Endothelial cell (in vitro differentiated cells): ENCODE data around the gene CREBBP. TPM values are rescaled to one million over a fixed set of nuclear protein-coding genes. Genes with fewer than 3 reads are reported as not detected.

Experiments used
- DNase-seq: peaks from one replicate; pipeline ENCODE4 v3.0.0; 2021; ENCODE audit warnings: low spot score
- H3K27ac Mint-ChIP-seq: one replicate; pipeline ENCODE4 v1.8.0; 2021; ENCODE audit warnings: mixed read lengths, inconsistent platforms; ENCODE audit not compliant: unreplicated experiment
- H3K27me3 Mint-ChIP-seq: one replicate; pipeline ENCODE4 v1.8.0; 2021; ENCODE audit warnings: mild to moderate bottlenecking, moderate library complexity, mixed read lengths, inconsistent platforms; ENCODE audit not compliant: unreplicated experiment
- H3K36me3 Mint-ChIP-seq: one replicate; pipeline ENCODE4 v1.8.0; 2021; ENCODE audit warnings: mild to moderate bottlenecking, low read depth, mixed read lengths, inconsistent platforms; ENCODE audit not compliant: unreplicated experiment
- H3K4me1 Mint-ChIP-seq: one replicate; pipeline ENCODE4 v1.8.0; 2021; ENCODE audit warnings: mild to moderate bottlenecking, mixed read lengths, inconsistent platforms; ENCODE audit not compliant: unreplicated experiment
- H3K4me3 Mint-ChIP-seq: one replicate; pipeline ENCODE4 v1.8.0; 2021; ENCODE audit warnings: mild to moderate bottlenecking, mixed read lengths, inconsistent platforms; ENCODE audit not compliant: unreplicated experiment
- H3K9me3 Mint-ChIP-seq: one replicate; pipeline ENCODE4 v1.8.0; 2021; ENCODE audit warnings: mixed read lengths, inconsistent platforms; ENCODE audit not compliant: unreplicated experiment
- total RNA-seq: library from RNA; stranded (reverse); fragmentation: NEBNext Ultra II Directional; extraction: Animal tissue kit (Norgen Biotek cat#: 25700); gene quantifications from one replicate; pipeline ENCODE4 v1.2.1, GENCODE V29; 2021; ENCODE audit not compliant: unreplicated experiment
- TF ChIP-seq, protein P1 (sequence below): fragments of 200-600 bp; sonication (generic); IDR thresholded peaks from one replicate; pipeline ENCODE4 v1.5.0; 2021; ENCODE audit warnings: antibody characterized with exemption; ENCODE audit not compliant: unreplicated experiment

CREBBP gene
- total RNA-seq, 1 donor from 2014 or later, result 66.3 TPM

DNA sequence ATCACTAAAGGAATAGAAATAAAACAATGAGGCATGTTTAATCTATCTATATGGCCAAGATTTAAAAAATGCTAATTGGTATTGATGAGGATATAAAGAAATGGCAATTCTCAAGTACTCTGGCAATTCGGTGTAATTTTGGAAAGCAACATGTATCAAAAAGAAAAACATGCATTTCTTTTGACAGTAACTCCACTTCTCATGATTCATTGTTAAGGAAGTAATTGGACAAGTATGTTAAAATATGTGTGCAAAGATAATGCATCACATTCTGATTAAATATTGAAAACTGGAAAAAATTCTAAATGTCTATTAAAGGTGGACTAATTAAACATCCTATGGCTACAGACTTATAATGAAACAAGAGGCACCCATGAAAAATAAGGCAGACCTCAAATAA lies 81.2 kb downstream of the CREBBP start:
- no peaks in the 10 kb centered on the region for H3K9me3 Mint-ChIP-seq
- no peak overlapping the region for H3K27ac Mint-ChIP-seq
- no peak overlapping the region for H3K4me3 Mint-ChIP-seq
- peaks cover 3% of the 10 kb centered on the region for H3K36me3 Mint-ChIP-seq
- DNase-seq, result no peak
- TF ChIP-seq, protein P1, sequence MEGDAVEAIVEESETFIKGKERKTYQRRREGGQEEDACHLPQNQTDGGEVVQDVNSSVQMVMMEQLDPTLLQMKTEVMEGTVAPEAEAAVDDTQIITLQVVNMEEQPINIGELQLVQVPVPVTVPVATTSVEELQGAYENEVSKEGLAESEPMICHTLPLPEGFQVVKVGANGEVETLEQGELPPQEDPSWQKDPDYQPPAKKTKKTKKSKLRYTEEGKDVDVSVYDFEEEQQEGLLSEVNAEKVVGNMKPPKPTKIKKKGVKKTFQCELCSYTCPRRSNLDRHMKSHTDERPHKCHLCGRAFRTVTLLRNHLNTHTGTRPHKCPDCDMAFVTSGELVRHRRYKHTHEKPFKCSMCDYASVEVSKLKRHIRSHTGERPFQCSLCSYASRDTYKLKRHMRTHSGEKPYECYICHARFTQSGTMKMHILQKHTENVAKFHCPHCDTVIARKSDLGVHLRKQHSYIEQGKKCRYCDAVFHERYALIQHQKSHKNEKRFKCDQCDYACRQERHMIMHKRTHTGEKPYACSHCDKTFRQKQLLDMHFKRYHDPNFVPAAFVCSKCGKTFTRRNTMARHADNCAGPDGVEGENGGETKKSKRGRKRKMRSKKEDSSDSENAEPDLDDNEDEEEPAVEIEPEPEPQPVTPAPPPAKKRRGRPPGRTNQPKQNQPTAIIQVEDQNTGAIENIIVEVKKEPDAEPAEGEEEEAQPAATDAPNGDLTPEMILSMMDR, result no peak
- H3K27me3 Mint-ChIP-seq, result no peaks in the 10 kb centered on the region
- no peaks in the 10 kb centered on the region for H3K4me1 Mint-ChIP-seq

DNA sequence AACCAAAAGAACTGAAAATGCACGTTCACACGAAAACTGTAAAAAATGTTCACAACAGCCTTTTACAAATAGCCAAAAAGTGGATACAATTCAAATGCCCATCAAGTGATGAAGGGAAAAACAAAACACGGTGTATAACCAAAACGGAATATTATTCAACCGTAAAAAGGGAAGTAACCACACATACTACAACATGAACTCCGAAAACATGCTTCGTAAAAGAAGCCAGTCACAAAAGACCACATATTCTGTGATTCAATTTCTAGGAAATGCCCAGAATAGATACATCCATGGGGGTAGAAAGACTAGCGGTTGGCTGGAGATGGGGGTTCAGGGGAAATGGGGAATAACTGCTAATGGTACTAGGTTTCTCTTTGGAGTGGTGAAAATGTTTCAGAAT lies 81.7 kb downstream of the CREBBP start:
- Mint-ChIP-seq H3K9me3 (no peaks in the 10 kb centered on the region), H3K27ac (no peak overlapping the region), H3K36me3 (peaks cover 3% of the 10 kb centered on the region), H3K27me3 (no peaks in the 10 kb centered on the region), H3K4me1 (no peaks in the 10 kb centered on the region), H3K4me3 (no peak overlapping the region)
- TF ChIP-seq, protein P1, result no peak
- DNase-seq, result no peak

DNA sequence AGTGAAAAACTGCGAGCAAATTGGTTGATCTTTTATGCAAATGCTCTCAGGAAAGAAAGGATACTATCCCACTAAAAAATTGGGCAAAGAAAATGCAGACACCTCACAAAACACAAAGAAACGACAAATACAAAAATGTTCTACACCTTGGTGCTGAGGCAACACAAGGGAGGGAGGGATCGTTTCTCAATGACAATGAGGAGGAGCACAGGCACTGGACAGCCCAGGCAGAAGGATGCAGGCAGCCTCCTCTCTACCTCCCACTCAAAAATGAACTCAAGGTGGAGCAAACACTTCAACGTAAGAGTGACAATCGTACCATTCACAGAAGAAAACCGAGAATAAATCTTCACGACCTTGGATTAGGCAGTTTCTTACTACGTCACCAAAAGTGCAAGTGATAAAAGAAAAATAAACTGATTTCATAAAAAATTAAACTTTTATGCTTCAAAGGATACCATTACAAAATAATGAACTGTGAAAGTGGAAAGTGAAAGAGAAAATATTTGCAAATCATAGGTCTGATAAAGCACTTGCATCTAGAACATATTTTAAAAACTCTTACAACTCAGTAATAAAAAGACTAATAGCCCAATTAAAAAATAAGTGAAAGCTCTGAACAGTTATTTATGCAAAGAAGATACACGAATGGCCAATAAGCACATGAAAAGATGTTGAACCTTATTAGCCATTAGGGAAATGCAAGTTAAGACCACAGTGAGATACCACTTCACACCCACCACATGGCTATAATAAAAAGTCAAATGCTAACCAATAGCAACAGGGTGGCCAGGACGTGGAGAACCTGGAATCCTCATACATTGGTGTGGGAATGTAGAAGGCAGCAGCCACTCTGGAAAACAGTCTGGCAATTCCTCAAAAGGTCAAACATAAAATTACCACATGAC lies 82.4 kb downstream of the CREBBP start:
- Mint-ChIP-seq H3K27me3 (no peaks in the 10 kb centered on the region), H3K27ac (no peak overlapping the region), H3K4me1 (peaks cover 3% of the 10 kb centered on the region), H3K4me3 (no peak overlapping the region), H3K36me3 (peaks cover 6% of the 10 kb centered on the region), H3K9me3 (no peaks in the 10 kb centered on the region)
- DNase-seq, result no peak
- TF ChIP-seq, protein P1, result no peak

DNA sequence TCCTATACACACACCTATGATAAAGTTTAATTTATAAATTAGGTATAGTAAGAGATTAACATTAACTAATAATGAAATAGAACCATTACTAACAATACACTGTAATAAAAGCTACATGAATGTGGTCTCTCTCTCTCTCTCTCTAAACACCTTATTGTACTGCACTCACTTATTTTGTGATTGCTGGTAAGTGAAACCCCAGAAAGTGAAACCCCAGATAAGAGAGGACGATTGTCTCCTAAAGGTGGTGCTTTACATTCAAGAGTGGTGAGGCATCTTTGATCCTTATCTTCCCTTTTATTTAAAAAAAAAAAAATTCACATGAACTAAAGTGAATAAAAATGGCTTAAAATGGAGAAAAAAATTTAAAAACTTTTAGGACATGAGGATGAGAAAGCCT lies 83.0 kb downstream of the CREBBP start:
- Mint-ChIP-seq H3K9me3 (no peaks in the 10 kb centered on the region), H3K4me3 (no peak overlapping the region), H3K4me1 (peaks cover 3% of the 10 kb centered on the region), H3K36me3 (peaks cover 10% of the 10 kb centered on the region), H3K27ac (no peak overlapping the region), H3K27me3 (no peaks in the 10 kb centered on the region)
- TF ChIP-seq, protein P1, result no peak
- DNase-seq, result no peak

DNA sequence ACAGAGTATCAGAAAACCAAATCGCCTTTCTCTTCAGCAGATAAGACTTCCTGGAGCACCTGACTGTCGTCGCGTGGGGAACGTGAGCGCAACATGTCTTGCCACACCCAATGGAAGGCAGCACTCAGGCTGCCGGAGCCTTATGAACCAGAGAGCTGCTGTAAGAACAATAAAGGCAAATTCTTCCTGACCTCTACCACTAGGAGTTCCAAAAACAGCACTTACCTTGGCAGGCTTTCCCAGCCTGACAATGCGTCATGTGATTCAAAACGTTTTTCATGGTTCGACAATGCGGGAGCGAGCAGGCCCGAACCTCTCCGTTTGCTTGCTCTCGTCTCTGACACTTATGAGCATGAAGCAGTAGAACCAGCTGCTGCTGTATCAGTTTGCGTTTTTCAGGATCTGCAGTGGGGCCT lies 87.3 kb downstream of the CREBBP start:
- Mint-ChIP-seq H3K27me3 (peaks cover 3% of the 10 kb centered on the region), H3K9me3 (no peaks in the 10 kb centered on the region), H3K36me3 (peaks cover 32% of the 10 kb centered on the region), H3K4me1 (peaks cover 9% of the 10 kb centered on the region), H3K4me3 (no peak overlapping the region), H3K27ac (peak overlapping the region; percentile 51)
- DNase-seq, result no peak
- TF ChIP-seq, protein P1, result no peak
